HL-60 (cell line): ENCODE data around the gene KAZALD1.

Source experiments
- CTCF ChIP-seq: IDR thresholded peaks from one replicate; pipeline ENCODE4 v1.5.1; 2011; ENCODE audit warnings: low read length, control low read depth, inconsistent platforms; ENCODE audit not compliant: insufficient read depth
- POLR2AphosphoS5 ChIP-seq: IDR thresholded peaks from 2 replicates; pipeline ENCODE4 v1.6.1; 2012; ENCODE audit warnings: low read depth

DNA sequence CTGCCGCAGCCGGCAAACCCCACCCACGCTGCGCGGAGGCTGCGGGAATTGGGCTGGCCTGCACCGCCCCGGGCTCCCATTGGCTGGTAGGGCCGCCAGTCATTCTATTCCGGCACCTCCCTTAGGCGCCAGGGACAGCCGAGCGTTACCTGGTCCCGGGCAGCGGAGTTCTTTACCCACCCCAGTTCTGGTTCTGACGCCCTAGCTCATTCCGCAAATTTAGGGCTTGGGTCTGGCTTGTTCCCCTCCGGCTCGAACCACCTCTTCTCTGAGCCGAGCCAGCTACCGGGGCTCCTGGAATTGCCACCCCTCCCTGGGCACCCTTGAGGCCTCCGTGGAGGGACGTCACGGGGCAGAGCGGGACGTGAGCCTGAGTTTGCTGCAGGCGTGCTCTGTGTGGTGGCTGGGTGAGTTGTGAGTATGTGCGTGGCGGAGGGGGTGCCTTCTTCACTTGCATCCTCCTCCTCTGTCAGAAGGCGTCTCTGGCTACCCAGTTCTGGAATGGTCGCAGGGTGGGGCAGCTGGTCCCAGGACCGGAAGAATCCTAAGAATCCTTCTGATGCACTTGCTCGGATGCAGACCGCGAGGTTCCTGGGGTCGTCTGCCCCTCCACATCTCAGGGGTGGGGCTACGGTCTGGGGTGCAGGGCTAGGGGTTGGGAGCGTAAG, 30.5 kb upstream of the KAZALD1 start, which contains the start of the genes PDZD7 and SFXN3:
- TF ChIP-seq CTCF (no peak), POLR2AphosphoS5 (no peak)
